Gastroesophageal sphincter (tissue), 4 donors: ENCODE data around the gene TMEM258. TPM values are rescaled to one million over a fixed set of nuclear protein-coding genes. Genes with fewer than 3 reads are reported as not detected.

Source experiments
- ATAC-seq: fragments of 150-250 bp; one replicate; pipeline ENCODE4 v1.9.1; 2016; ENCODE audit warnings: mild to moderate bottlenecking, moderate library complexity
- H3K27ac ChIP-seq, 4 donors: fragments of 200-600 bp; sonication (generic) in 3 of 4; 1 replicate in 3 of 4; 2 replicates in 1 of 4; pipeline ENCODE4 v1.5.1; 2016 to 2019
- H3K27me3 ChIP-seq: fragments of 200-600 bp; sonication (generic); one replicate; pipeline ENCODE4 v1.5.1; 2019
- H3K36me3 ChIP-seq, 2 donors: fragments of 200-600 bp; sonication (generic); one replicate each; pipeline ENCODE4 v1.5.1; 2019; ENCODE audit warnings: control low read depth in 1 of 2
- H3K4me1 ChIP-seq, 3 donors: fragments of 200-600 bp; sonication (generic); 1 replicate in 2 of 3; 2 replicates in 1 of 3; pipeline ENCODE4 v1.5.1; 2016 to 2019; ENCODE audit warnings: control low read depth in 2 of 3
- H3K4me3 ChIP-seq, 2 donors: fragments of 200-600 bp; sonication (generic); one replicate each; pipeline ENCODE4 v1.5.1; 2019; ENCODE audit warnings: mild to moderate bottlenecking in 1 of 2, moderate library complexity in 1 of 2
- H3K9me3 ChIP-seq, 3 donors: fragments of 200-600 bp; sonication (generic); one replicate each; pipeline ENCODE4 v1.5.1; 2017 to 2019; ENCODE audit warnings: control low read depth in 2 of 3
- EP300 ChIP-seq: sonication (generic); formaldehyde crosslinking; IDR thresholded peaks from one replicate; pipeline ENCODE4 v1.6.1; 2017; ENCODE audit warnings: antibody characterized with exemption, mild to moderate bottlenecking
- POLR2A ChIP-seq, 2 donors: fragments of 450-650 bp; IDR thresholded peaks; one replicate each; pipeline ENCODE4 v1.6.1; 2017; ENCODE audit warnings: antibody characterized with exemption in 2 of 2, mild to moderate bottlenecking in 2 of 2, moderate library complexity in 1 of 2
- POLR2AphosphoS5 ChIP-seq: sonication (generic); formaldehyde crosslinking; IDR thresholded peaks from one replicate; pipeline ENCODE4 v1.6.1; 2017; ENCODE audit warnings: antibody characterized with exemption
- WGBS, 2 donors: methylation state at CpG; one replicate each; pipeline ENCODE4 v1.1.5; 2018; ENCODE audit warnings: low coverage in 1 of 2; 5-methylcytosine and 5-hydroxymethylcytosine counted together
- total RNA-seq, 4 donors: library from RNA; depleted of rRNA; stranded (reverse); fragments of >200 nt; gene quantifications; one replicate each; pipeline ENCODE4 v1.1.0, GENCODE V29; 2016
- TF ChIP-seq, protein P1 (sequence below), 4 experiments: fragments of 200-600 bp in 2 of 4; fragments of 450-650 bp in 2 of 4; sonication (generic) in 1 of 4; IDR thresholded peaks; one replicate each; pipeline ENCODE4 v1.5.1; 2017 to 2019; ENCODE audit warnings: antibody characterized with exemption in 4 of 4, mild to moderate bottlenecking in 2 of 4, moderate library complexity in 2 of 4

Gene TMEM258
- total RNA-seq, 4 donors from 2014 or later, result 31.4 to 36.7 (median 33.3) TPM

DNA sequence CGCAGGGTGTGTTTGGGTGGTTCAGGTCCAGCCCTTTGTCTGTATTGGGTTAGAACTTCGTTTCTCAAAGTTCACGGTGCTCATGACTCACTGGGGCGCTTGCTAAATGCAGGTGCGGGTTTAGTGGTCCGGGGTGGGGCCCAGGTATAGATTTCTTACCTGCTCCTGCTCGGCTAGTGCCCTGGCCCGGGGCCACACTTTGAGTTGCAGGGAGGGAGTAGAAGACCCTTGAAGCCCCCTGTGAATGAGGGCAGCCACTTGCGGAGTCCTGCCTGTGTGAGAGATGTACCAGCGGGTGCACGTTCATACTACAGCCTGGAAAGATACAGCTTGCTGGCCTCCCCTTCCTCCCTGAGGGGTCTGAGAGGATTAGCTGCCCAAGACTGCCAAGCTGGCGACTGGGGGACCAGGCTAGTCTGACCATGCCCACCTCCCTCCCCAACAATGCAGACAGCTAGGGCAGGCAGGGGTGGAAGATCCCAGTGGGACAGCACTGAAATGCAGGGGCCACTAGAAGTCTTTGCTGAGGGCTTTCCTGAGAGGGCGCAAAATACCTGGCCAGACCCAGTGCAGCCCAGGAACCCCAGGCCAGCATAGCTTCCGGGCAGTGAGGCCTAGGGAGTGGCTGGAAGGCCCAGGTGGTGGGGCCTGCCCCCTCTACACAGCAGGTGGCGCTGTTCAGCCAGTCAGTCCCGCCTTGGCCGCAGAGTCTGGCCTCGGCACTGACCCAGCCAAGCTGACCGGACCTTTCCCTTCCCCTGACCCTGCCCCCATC lies 45.0 kb downstream of the TMEM258 start:
- Histone ChIP-seq H3K4me3 (no peak overlapping the region), H3K27me3 (peaks cover 30% of the 10 kb centered on the region), H3K4me1 (peaks cover 0 to 15% (median 7%) of the 10 kb centered on the region in 3 donors), H3K27ac (no peak overlapping the region), H3K36me3 (peaks cover 0 to 23% of the 10 kb centered on the region in 2 donors), H3K9me3 (no peaks in the 10 kb centered on the region)
- 51% methylated on average over 6 of the region's 19 CpGs; no CpG with 5 or more reads in 1 of the 2 donors for WGBS, 2 donors
- TF ChIP-seq, protein P1, sequence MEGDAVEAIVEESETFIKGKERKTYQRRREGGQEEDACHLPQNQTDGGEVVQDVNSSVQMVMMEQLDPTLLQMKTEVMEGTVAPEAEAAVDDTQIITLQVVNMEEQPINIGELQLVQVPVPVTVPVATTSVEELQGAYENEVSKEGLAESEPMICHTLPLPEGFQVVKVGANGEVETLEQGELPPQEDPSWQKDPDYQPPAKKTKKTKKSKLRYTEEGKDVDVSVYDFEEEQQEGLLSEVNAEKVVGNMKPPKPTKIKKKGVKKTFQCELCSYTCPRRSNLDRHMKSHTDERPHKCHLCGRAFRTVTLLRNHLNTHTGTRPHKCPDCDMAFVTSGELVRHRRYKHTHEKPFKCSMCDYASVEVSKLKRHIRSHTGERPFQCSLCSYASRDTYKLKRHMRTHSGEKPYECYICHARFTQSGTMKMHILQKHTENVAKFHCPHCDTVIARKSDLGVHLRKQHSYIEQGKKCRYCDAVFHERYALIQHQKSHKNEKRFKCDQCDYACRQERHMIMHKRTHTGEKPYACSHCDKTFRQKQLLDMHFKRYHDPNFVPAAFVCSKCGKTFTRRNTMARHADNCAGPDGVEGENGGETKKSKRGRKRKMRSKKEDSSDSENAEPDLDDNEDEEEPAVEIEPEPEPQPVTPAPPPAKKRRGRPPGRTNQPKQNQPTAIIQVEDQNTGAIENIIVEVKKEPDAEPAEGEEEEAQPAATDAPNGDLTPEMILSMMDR (IDR thresholded peaks at IDR 0.05), result peak in 3 of 4 experiments; percentile 75 to 90 (median 78)
- TF ChIP-seq EP300 (no peak), POLR2AphosphoS5 (peak; percentile 9), POLR2A (IDR thresholded peaks at IDR 0.05) (no peak)
- peak; percentile 80 for ATAC-seq

DNA sequence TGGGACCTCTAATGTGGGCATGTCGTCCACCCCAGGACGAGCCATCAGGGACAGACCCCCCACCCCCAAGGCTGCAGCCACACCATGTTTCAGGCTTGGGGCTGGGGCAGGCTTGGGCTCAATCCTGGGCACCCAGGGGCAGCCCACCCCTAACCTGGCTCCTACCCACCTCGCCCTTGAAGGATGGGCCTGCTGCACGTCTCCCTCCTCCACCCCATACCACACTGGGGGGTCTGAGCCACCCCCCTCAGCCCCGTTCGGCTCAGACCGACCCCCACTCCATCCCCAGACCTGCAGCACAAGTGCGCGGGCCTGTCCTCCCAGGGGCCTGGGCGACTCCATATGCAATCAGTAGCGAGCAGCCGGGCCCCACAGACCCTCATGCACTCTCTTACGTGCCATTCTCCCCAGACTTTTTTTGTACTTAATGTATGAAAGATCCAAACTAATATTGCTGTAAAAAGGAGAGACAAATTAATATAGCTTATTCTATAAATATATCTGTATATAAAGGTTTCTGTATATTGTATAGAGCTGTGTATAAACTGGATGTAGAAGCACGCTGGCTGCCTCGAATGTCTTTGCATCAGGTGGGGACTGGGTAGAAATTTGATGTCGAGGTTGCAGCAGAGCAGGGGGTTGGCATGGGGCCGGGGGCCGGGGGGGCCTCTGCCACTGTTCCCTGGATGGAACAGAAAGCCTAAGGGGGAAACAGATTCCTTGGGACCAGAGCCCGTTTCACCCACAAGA lies 45.8 kb downstream of the TMEM258 start:
- Histone ChIP-seq H3K36me3 (peaks cover 0 to 31% of the 10 kb centered on the region in 2 donors), H3K4me1 (peaks cover 0 to 9% (median 4%) of the 10 kb centered on the region in 3 donors), H3K9me3 (no peaks in the 10 kb centered on the region), H3K27me3 (peaks cover 24% of the 10 kb centered on the region), H3K27ac (no peak overlapping the region), H3K4me3 (no peak overlapping the region)
- WGBS, 2 donors, result 73 to 79% methylated on average over 6 to 8 of the region's 19 CpGs
- no peak for ATAC-seq
- TF ChIP-seq POLR2A (IDR thresholded peaks at IDR 0.05) (no peak), POLR2AphosphoS5 (no peak), EP300 (no peak)
- TF ChIP-seq, protein P1 (IDR thresholded peaks at IDR 0.05), result no peak

DNA sequence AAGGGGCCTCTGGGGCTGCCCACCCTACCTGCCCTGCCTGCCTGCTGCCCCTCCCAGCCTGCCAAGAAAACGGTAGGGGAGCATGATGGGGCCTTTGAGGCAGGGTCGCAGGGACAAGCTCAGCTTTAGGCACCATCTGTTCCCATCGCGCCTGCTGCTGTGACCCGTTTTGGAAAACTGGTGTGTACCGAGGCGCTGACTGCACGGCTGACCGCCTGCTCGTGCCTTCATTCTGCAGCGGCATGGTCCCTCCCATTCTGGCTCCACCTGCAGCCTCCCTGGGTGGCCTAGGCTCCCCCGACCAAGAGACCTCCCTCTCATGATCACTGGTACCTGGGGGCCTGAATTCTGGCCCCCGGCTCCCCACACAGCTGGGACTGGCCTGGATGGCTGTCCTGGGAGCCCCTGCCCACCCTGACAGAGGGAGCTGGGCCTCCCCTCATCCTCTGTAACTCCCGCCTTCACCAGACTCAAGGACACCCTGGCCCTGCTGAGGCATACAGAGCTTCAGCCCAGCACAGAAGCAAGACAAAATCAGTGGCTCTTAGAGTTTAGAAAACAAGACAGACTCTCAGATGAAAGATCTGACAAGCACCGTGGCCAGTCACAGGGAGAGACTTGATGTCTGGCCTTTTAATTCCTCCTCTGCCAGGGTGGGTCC lies 46.5 kb downstream of the TMEM258 start:
- H3K4me3 ChIP-seq, result no peak overlapping the region
- H3K36me3 ChIP-seq, result peaks cover 0 to 38% of the 10 kb centered on the region in 2 donors
- WGBS, 2 donors, result 72 to 79% methylated on average over 7 to 12 of the region's 15 CpGs
- no peaks in the 10 kb centered on the region for H3K9me3 ChIP-seq
- TF ChIP-seq EP300 (no peak), POLR2AphosphoS5 (no peak), POLR2A (IDR thresholded peaks at IDR 0.05) (no peak)
- TF ChIP-seq, protein P1 (IDR thresholded peaks at IDR 0.05), result no peak
- peaks cover 19% of the 10 kb centered on the region for H3K27me3 ChIP-seq
- H3K27ac ChIP-seq, result no peak overlapping the region
- H3K4me1 ChIP-seq, result peaks cover 0 to 9% (median 4%) of the 10 kb centered on the region in 3 donors
- no peak for ATAC-seq

DNA sequence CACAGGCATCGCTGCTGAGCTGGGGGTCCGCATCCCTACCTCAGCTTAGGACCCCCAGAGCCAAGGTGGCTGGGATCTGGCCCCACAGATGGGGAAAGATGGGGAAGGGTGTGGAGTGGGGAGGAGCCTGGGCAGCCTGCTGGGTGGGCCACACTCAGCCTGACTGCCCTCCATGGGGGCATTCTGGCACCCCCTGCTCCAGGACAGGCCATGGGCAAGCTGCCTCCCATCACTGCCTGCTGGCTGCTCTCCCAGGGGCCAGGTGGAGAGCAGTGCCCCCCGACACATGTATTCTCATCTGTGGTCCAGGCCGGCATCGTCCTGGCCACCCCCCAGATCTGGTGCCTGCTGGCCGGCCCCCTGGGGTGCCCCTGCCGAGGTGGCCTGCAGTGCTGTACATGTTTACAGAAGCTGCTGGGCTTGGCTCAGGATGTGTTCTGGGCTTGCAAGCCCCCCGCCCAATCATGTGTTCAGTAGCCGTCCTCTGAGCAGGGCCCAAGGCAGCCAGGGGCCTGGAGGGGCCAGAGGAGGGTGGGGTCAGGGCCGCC lies 47.7 kb downstream of the TMEM258 start:
- no peak for ATAC-seq
- Histone ChIP-seq H3K27ac (no peak overlapping the region), H3K9me3 (no peaks in the 10 kb centered on the region), H3K36me3 (peaks cover 0 to 50% of the 10 kb centered on the region in 2 donors), H3K4me1 (peaks cover 0 to 9% (median 4%) of the 10 kb centered on the region in 3 donors), H3K27me3 (peaks cover 7% of the 10 kb centered on the region), H3K4me3 (no peak overlapping the region)
- TF ChIP-seq POLR2AphosphoS5 (no peak), POLR2A (IDR thresholded peaks at IDR 0.05) (no peak), EP300 (no peak)
- TF ChIP-seq, protein P1 (IDR thresholded peaks at IDR 0.05), result no peak
- 100% methylated on average over 1 of the region's 10 CpGs; no CpG with 5 or more reads in 1 of the 2 donors for WGBS, 2 donors
